HepG2 (cell line): Measurements from ENCODE around the gene KLB. TPM values are rescaled to one million over a fixed set of nuclear protein-coding genes. Genes with fewer than 3 reads are reported as not detected.
A peak's percentile ranks its signal among the peaks of the same experiment; 100 is the strongest.

Source experiments
- NFATC3 ChIP-seq: sonication (generic); formaldehyde crosslinking; IDR thresholded peaks from 2 replicates; pipeline ENCODE4 v1.5.1; 2020; ENCODE audit warnings: mild to moderate bottlenecking, missing genetic modification reagents
- PCBP1 ChIP-seq: fragments of 200-400 bp; formaldehyde crosslinking; IDR thresholded peaks from 2 replicates; pipeline ENCODE4 v1.6.1; 2017; ENCODE audit warnings: mild to moderate bottlenecking, low read depth, low read length, borderline replicate concordance
- SRY ChIP-seq: sonication (generic); formaldehyde crosslinking; IDR thresholded peaks from 2 replicates; pipeline ENCODE4 v1.8.0; 2022; ENCODE audit warnings: mild to moderate bottlenecking, missing genetic modification reagents
- ZBED4 ChIP-seq: sonication (generic); formaldehyde crosslinking; IDR thresholded peaks from 2 replicates; pipeline ENCODE4 v1.4.0; 2020; ENCODE audit warnings: missing genetic modification reagents, borderline replicate concordance
- ZBTB40 ChIP-seq, 2 experiments: fragments of 450-650 bp in 1 of 2; sonication (generic) in 1 of 2; formaldehyde crosslinking in 1 of 2; IDR thresholded peaks; 2 replicates each; pipeline versions ENCODE4 v1.6.1 to v1.8.0; 2016 to 2022; ENCODE audit warnings: antibody characterized with exemption in 1 of 2, mild to moderate bottlenecking in 1 of 2, missing genetic modification reagents in 1 of 2
- ZNF12 ChIP-seq: sonication (generic); formaldehyde crosslinking; IDR thresholded peaks from 2 replicates; pipeline ENCODE4 v1.5.0; 2020; ENCODE audit warnings: missing genetic modification reagents
- ZNF607 ChIP-seq: sonication (generic); formaldehyde crosslinking; IDR thresholded peaks from 2 replicates; pipeline ENCODE4 v1.5.1; 2020; ENCODE audit warnings: missing genetic modification reagents, mild to moderate bottlenecking, borderline replicate concordance
- polyA plus RNA-seq, 8 experiments: library from polyadenylated mRNA; depleted of rRNA in 3 of 8; stranded (reverse) in 7 of 8; unstranded in 1 of 8; fragments of >200 nt; fragmentation: Illumina TruSeq in 4 of 8; extraction: Trizol in 4 of 8; gene quantifications; 2 replicates each; pipeline versions ENCODE4 v1.2.1 to v1.2.3, GENCODE V29; 2011 to 2016; ENCODE audit warnings: low read depth in 4 of 8, missing spikeins in 1 of 8, mixed read lengths in 1 of 8; ENCODE audit not compliant: insufficient read depth in 1 of 8
- total RNA-seq, 5 experiments: library from RNA; depleted of rRNA; stranded (reverse); fragments of >200 nt; fragmentation: Illumina TruSeq; extraction: Trizol; gene quantifications; 2 replicates each; pipeline ENCODE4 v1.2.3, GENCODE V29; 2016; ENCODE audit warnings: low read depth in 1 of 5
- TF ChIP-seq, protein P1 (sequence below): sonication (generic); formaldehyde crosslinking; IDR thresholded peaks from 2 replicates; pipeline ENCODE4 v1.4.0; 2020; ENCODE audit warnings: missing genetic modification reagents
- TF ChIP-seq, protein P2 (sequence below): sonication (generic); formaldehyde crosslinking; IDR thresholded peaks from 2 replicates; pipeline ENCODE4 v1.4.0; 2020; ENCODE audit warnings: mild to moderate bottlenecking, low read depth, missing genetic modification reagents

KLB gene
- total and polyA plus RNA-seq, 2 of the 13 experiments (the other 11 are each of a cell fraction or from before 2014, with no cell fraction given) = 25.3 to 82.0 TPM

- TF ChIP-seq ZBTB40 (IDR thresholded peaks at IDR 0.05) = no peak
- peak; percentile 86; the same call in 1 of the 2 replicates for TF ChIP-seq ZBTB40 (CRISPR knock-in tag; IDR thresholded peaks at IDR 0.05)
- TF ChIP-seq, protein P1, sequence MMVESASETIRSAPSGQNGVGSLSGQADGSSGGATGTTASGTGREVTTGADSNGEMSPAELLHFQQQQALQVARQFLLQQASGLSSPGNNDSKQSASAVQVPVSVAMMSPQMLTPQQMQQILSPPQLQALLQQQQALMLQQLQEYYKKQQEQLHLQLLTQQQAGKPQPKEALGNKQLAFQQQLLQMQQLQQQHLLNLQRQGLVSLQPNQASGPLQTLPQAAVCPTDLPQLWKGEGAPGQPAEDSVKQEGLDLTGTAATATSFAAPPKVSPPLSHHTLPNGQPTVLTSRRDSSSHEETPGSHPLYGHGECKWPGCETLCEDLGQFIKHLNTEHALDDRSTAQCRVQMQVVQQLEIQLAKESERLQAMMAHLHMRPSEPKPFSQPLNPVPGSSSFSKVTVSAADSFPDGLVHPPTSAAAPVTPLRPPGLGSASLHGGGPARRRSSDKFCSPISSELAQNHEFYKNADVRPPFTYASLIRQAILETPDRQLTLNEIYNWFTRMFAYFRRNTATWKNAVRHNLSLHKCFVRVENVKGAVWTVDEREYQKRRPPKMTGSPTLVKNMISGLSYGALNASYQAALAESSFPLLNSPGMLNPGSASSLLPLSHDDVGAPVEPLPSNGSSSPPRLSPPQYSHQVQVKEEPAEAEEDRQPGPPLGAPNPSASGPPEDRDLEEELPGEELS = peak; percentile 70
- peak; percentile 85; the same call in 1 of the 2 replicates for TF ChIP-seq SRY (CRISPR knock-in tag)
- peak; percentile 74; the same call in 1 of the 2 replicates for TF ChIP-seq ZBED4 (CRISPR knock-in tag)
- TF ChIP-seq PCBP1 = no peak
- TF ChIP-seq, protein P2, sequence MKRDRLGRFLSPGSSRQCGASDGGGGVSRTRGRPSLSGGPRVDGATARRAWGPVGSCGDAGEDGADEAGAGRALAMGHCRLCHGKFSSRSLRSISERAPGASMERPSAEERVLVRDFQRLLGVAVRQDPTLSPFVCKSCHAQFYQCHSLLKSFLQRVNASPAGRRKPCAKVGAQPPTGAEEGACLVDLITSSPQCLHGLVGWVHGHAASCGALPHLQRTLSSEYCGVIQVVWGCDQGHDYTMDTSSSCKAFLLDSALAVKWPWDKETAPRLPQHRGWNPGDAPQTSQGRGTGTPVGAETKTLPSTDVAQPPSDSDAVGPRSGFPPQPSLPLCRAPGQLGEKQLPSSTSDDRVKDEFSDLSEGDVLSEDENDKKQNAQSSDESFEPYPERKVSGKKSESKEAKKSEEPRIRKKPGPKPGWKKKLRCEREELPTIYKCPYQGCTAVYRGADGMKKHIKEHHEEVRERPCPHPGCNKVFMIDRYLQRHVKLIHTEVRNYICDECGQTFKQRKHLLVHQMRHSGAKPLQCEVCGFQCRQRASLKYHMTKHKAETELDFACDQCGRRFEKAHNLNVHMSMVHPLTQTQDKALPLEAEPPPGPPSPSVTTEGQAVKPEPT (CRISPR knock-in tag) = peak; percentile 98
- peak; percentile 43; the same call in 1 of the 2 replicates for TF ChIP-seq ZNF12 (CRISPR knock-in tag)
- peak; percentile 95 for TF ChIP-seq NFATC3 (CRISPR knock-in tag)
- peak; percentile 99 for TF ChIP-seq ZNF607 (CRISPR knock-in tag)
Measured at GRCh38 chr4:39365830-39366771, 40.6 kb upstream of the KLB start, which contains the start of gene RFC1 (continued).
